ENCODE measurements around the gene RSPH1.

Gene RSPH1

DNA sequence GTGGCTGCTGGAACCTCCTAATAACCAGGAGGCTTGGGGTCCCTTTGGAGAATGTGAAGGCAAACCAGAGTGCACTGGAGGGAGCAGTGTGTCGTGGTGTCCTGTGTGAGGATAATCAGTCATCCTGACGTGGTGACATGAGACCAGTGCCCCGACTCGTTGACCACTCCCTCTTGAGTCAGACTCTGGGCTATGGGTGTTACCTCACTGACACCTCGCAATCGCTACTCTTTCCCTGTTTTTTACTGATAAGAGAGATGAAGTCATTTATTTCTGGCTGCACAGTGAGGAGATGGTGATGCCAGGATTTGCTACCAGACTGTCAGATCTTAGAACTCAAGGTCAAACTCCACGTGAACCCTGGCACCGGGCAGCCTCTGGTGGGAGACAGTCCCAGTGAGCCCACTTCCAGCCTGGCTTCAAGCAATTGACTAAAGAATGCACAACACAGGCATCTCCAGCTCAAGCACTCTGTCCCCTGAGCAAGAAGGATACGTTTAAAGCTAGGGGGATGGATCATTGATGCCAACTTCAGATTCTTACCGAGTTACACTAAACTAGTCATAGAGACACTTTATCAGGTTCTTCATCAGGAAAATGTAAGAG lies 62.0 kb downstream of the RSPH1 start:
- peak; percentile 31 for DNase-seq (ENCODE audit: low spot score)
- no peak overlapping the region for H3K27ac ChIP-seq
- POLR2A ChIA-PET (ENCODE audit: low non-redundant PET) = no interaction called here
- CTCF ChIA-PET = no interaction called here
- TF ChIP-seq, protein P1, sequence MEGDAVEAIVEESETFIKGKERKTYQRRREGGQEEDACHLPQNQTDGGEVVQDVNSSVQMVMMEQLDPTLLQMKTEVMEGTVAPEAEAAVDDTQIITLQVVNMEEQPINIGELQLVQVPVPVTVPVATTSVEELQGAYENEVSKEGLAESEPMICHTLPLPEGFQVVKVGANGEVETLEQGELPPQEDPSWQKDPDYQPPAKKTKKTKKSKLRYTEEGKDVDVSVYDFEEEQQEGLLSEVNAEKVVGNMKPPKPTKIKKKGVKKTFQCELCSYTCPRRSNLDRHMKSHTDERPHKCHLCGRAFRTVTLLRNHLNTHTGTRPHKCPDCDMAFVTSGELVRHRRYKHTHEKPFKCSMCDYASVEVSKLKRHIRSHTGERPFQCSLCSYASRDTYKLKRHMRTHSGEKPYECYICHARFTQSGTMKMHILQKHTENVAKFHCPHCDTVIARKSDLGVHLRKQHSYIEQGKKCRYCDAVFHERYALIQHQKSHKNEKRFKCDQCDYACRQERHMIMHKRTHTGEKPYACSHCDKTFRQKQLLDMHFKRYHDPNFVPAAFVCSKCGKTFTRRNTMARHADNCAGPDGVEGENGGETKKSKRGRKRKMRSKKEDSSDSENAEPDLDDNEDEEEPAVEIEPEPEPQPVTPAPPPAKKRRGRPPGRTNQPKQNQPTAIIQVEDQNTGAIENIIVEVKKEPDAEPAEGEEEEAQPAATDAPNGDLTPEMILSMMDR (conservative IDR thresholded peaks at IDR 0.05; ENCODE audit: low read depth) = no peak

DNA sequence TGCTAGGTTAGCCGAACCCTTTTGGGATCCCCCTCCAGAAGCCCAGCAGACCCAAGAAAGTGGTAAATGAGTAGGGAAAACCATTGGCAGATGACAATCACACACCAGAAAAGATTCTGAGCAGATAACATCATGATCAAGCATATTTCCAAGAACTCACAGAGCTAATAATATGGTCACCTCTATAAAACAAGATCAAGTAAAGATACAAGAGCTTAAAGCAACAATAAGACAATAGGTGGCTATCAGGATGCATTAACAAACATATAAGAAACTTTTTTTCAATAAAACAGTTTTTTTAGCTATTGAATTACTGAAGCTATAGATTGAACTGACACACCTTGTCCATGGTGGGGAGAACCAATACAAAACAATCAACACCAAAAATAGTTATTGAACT lies 63.3 kb downstream of the RSPH1 start:
- no peak overlapping the region for H3K27ac ChIP-seq
- no peak for DNase-seq (ENCODE audit: low spot score)
- CTCF ChIA-PET = no interaction called here
- TF ChIP-seq, protein P1 (conservative IDR thresholded peaks at IDR 0.05; ENCODE audit: low read depth) = no peak
- POLR2A ChIA-PET (ENCODE audit: low non-redundant PET) = no interaction called here

DNA sequence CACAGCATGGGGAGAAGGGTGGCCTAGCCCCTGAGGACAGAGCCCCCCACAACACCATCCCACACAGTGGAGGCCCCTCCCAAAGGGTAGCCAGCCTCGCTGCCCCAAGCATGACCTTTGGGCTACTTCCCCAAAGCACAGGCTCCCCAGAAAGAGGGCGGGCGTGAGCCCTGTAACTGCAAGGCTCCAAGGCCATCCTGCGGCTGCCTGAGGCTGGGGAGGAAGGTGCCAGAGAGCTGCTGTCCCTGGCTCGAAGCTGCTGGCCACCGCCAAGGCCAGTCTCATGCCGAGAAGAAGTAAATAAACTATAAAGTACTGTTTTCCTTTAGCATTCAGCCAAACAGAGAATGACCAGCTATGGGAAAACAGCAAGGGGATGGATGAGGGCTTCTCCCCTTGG lies 64.8 kb downstream of the RSPH1 start:
- ChIA-PET POLR2A (ENCODE audit: low non-redundant PET) (no interaction called here), CTCF (no interaction called here)
- TF ChIP-seq, protein P1 (conservative IDR thresholded peaks at IDR 0.05; ENCODE audit: low read depth) = no peak
- no peak for DNase-seq (ENCODE audit: low spot score)
- H3K27ac ChIP-seq = no peak overlapping the region

DNA sequence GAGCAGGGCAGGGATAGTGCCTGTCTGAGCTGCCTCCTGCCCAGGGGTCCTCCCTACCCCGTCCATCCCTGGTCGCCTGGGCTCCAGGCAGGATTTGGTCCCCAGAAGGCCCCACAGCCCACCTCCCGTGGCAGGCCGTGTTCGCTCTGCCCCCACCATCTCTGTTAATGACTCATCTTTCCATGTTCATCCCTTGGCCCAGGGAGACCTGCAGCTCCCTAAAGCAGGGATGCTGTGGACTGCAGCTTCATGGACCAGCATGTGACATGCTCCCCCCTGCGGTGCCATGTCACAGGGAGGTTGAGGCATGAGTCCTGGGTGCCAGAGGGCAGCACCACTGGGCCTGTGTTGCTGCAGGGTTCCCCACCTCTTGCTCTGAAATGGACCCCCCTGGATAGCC lies 65.5 kb downstream of the RSPH1 start:
- TF ChIP-seq, protein P1 (conservative IDR thresholded peaks at IDR 0.05; ENCODE audit: low read depth) = no peak
- no peak for DNase-seq (ENCODE audit: low spot score)
- CTCF ChIA-PET = no interaction called here
- no peak overlapping the region for H3K27ac ChIP-seq
- POLR2A ChIA-PET (ENCODE audit: low non-redundant PET) = no interaction called here

DNA sequence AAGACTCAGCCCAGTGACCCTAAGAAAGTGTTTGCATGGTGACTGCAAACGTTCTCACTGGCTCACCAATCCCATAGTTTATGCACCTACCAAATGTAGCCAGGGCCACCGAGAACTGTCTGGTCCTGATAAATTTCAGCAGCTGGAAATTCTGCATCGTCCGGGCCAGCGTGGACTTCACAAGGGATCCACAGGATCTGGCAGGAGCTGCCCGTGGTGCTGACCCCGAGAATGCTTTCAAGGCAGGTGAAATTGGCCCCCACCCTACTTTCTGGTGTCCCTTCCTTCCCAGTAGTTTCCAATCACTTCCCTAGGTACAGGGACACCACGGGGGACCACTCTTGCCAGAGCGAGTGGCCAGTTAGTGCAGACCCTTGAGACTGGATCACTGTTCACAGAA lies 66.2 kb downstream of the RSPH1 start:
- TF ChIP-seq, protein P1 (conservative IDR thresholded peaks at IDR 0.05; ENCODE audit: low read depth) = no peak
- ChIA-PET POLR2A (ENCODE audit: low non-redundant PET) (no interaction called here), CTCF (no interaction called here)
- no peak overlapping the region for H3K27ac ChIP-seq
- DNase-seq (ENCODE audit: low spot score) = no peak

DNA sequence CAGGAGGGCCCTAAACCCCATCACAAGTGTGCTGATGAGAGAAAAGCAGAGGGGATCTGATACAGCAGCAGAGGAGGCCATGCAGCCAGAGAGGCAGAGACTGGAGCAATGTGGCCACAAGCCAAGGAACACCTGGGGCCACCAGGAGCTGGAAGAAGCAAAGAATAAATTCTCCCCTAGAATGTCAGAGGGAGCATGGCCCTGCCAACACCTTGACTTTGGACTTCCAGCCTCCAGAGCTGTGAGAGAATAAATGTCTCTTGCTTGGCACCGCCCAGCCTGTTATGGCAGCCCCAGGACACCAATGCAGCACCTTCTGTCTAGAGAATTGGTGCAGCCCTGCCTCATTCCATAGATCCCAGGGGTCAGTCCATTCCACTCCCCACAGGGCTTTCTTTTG lies 67.0 kb downstream of the RSPH1 start:
- no peak overlapping the region for H3K27ac ChIP-seq
- POLR2A ChIA-PET (ENCODE audit: low non-redundant PET) = no interaction called here
- TF ChIP-seq, protein P1 (conservative IDR thresholded peaks at IDR 0.05; ENCODE audit: low read depth) = no peak
- CTCF ChIA-PET = no interaction called here
- no peak for DNase-seq (ENCODE audit: low spot score)

All from RWPE1 (cell line).